ENCODE results near the gene FAM117A.

DNA sequence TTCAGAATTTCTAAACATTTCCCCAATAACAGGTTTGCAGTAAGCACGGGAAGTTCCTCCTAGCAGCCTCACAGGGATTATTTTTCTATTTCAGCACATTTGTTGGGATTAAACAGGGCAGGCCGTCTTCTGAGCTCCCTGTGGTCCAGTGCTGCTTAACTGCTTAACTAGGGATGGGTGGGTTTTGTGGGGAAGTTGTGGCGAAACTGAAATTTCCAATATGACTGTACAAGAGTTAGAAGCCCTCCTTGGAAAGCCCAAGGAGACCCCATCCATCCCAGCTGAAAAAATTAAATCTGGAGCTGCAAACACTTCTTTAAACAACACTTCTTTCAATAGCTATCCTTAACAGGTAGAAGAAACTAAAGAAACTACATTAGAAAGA, 22.2 kb downstream of the FAM117A start:
- TF ChIP-seq CTCF (IDR thresholded peaks at IDR 0.05) (no peak), EZH2 (IDR thresholded peaks at IDR 0.05) (no peak), EZH2phosphoT487 (IDR thresholded peaks at IDR 0.05) (no peak)
